IPS-11a (cell line): ENCODE results near the gene WDR59.

Source experiments
- H3K4me3 ChIP-seq: one replicate; pipeline ENCODE4 v1.5.1; 2013; ENCODE audit warnings: low read depth, low read length, control low read depth

WDR59 gene

GRCh38 chr16:74825016-74825415 lies 159.9 kb downstream of the WDR59 start:
- H3K4me3 ChIP-seq, result no peak overlapping the region
